Activated naive CD4-positive, alpha-beta T cell treated with anti-CD3 and anti-CD28 coated beads for 36 hours (primary cell): ENCODE data around the gene SH3BP5. TPM values are rescaled to one million over a fixed set of nuclear protein-coding genes. Genes with fewer than 3 reads are reported as not detected.
A peak's percentile ranks its signal among the peaks of the same experiment; 100 is the strongest.

Experiments used
- CTCF ChIA-PET: fragments of 350-600 bp; sonication (Branson Sonifier 250); formaldehyde crosslinking; loops from one replicate; lab custom pipeline; 2021; ENCODE audit warnings: antibody characterized with exemption; lab: Charles Lee
- DNase-seq: peaks from one replicate; pipeline ENCODE4 v3.0.0-alpha.2; 2020
- H3K27ac Mint-ChIP-seq: one replicate; pipeline ENCODE4 v1.8.0; 2021; ENCODE audit warnings: mild to moderate bottlenecking, mixed read lengths
- H3K27me3 Mint-ChIP-seq: one replicate; pipeline ENCODE4 v1.8.0; 2021; ENCODE audit warnings: low read depth, mixed read lengths
- H3K36me3 Mint-ChIP-seq: one replicate; pipeline ENCODE4 v1.8.0; 2021; ENCODE audit warnings: low read depth, mixed read lengths
- H3K4me1 Mint-ChIP-seq: one replicate; pipeline ENCODE4 v1.8.0; 2021; ENCODE audit warnings: low read depth, mixed read lengths
- H3K4me3 Mint-ChIP-seq: one replicate; pipeline ENCODE4 v1.8.0; 2021; ENCODE audit warnings: mild to moderate bottlenecking, moderate library complexity, mixed read lengths
- H3K9me3 Mint-ChIP-seq: one replicate; pipeline ENCODE4 v1.8.0; 2021; ENCODE audit warnings: mixed read lengths
- intact Hi-C: fragments of 100-400 bp; cut with micrococcal nuclease; formaldehyde crosslinking; loops from one replicate; pipeline ENCODE4 v1.15.1; 2023
- total RNA-seq, 2 experiments: library from RNA; stranded (reverse); gene quantifications; one replicate each; pipeline ENCODE4 v1.2.3, GENCODE V29; 2021

SH3BP5 gene
- total RNA-seq, 2 experiments from 2014 or later: 7.9 to 9.0 TPM

GRCh38 chr3:15333099-15333955 is 941 bp upstream of the SH3BP5 start:
- CTCF ChIA-PET: interaction anchor here (0.5 to 9.4 kb wide), 28 partner anchors 9 to 232 kb away, joined by 3 to 132 read pairs (median 4); partner anchors contain the start of gene CAPN7
- Mint-ChIP-seq H3K4me1 (peaks cover 44% of the 10 kb centered on the region), H3K36me3 (no peaks in the 10 kb centered on the region), H3K9me3 (no peaks in the 10 kb centered on the region), H3K27me3 (peaks cover 2% of the 10 kb centered on the region), H3K27ac (no peak overlapping the region), H3K4me3 (peak overlapping the region; percentile 89)
- no peak for DNase-seq
- intact Hi-C loops: no loop called here

- peak; percentile 40 for DNase-seq
Observed at GRCh38 chr3:15331606-15332404, 581 bp downstream of the SH3BP5 start.

GRCh38 chr3:15331072-15331605 is 1.2 kb downstream of the SH3BP5 start:
- Mint-ChIP-seq H3K4me3 (peak overlapping the region; percentile 89), H3K9me3 (no peaks in the 10 kb centered on the region), H3K27me3 (peaks cover 2% of the 10 kb centered on the region), H3K4me1 (peaks cover 62% of the 10 kb centered on the region), H3K36me3 (peaks cover 6% of the 10 kb centered on the region), H3K27ac (no peak overlapping the region)
- intact Hi-C loops: no loop called here
- CTCF ChIA-PET: interaction anchor here (0.6 to 9.4 kb wide), 9 partner anchors 19 to 64 kb away, joined by 3 to 132 read pairs (median 5); no protein-coding TSS in a partner anchor
- no peak for DNase-seq

More at GRCh38 chr3:15331606-15332404, 581 bp downstream of the SH3BP5 start:
- Mint-ChIP-seq H3K4me3 (peak overlapping the region; percentile 89), H3K27me3 (peaks cover 2% of the 10 kb centered on the region), H3K4me1 (peaks cover 56% of the 10 kb centered on the region), H3K9me3 (no peaks in the 10 kb centered on the region), H3K27ac (peak overlapping the region; percentile 41), H3K36me3 (peaks cover 6% of the 10 kb centered on the region)
- intact Hi-C loops: loop anchor here (1.0 kb wide), 5 partner anchors 22 to 126 kb away; partner anchors contain the start of gene CAPN7
- CTCF ChIA-PET: interaction anchor here (0.8 to 9.4 kb wide), 22 partner anchors 8 to 128 kb away, joined by 3 to 132 read pairs (median 5); no protein-coding TSS in a partner anchor

- Mint-ChIP-seq H3K4me3 (no peak overlapping the region), H3K27ac (no peak overlapping the region), H3K36me3 (peaks cover 6% of the 10 kb centered on the region), H3K27me3 (peaks cover 2% of the 10 kb centered on the region), H3K4me1 (peaks cover 73% of the 10 kb centered on the region), H3K9me3 (no peaks in the 10 kb centered on the region)
- intact Hi-C loops: no loop called here
- DNase-seq: no peak
- CTCF ChIA-PET: interaction anchor here (0.6 to 9.4 kb wide), 11 partner anchors 9 to 75 kb away, joined by 3 to 132 read pairs (median 5); no protein-coding TSS in a partner anchor
Observed at GRCh38 chr3:15330031-15330596, 2.3 kb downstream of the SH3BP5 start.

- Mint-ChIP-seq H3K36me3 (peaks cover 6% of the 10 kb centered on the region), H3K9me3 (no peaks in the 10 kb centered on the region), H3K4me1 (peaks cover 79% of the 10 kb centered on the region), H3K27me3 (peaks cover 2% of the 10 kb centered on the region), H3K27ac (no peak overlapping the region), H3K4me3 (no peak overlapping the region)
- DNase-seq: no peak
- intact Hi-C loops: no loop called here
- CTCF ChIA-PET: interaction anchor here (0.5 to 9.4 kb wide), 13 partner anchors 8 to 104 kb away, joined by 3 to 132 read pairs (median 5); no protein-coding TSS in a partner anchor
Observed at GRCh38 chr3:15329046-15330005, 3.1 kb downstream of the SH3BP5 start.

GRCh38 chr3:15327941-15328340 is 4.4 kb downstream of the SH3BP5 start:
- intact Hi-C loops: loop anchor here (1.0 kb wide), 2 partner anchors 18 to 36 kb away; no protein-coding TSS in a partner anchor
- Mint-ChIP-seq H3K4me3 (no peak overlapping the region), H3K27me3 (peaks cover 2% of the 10 kb centered on the region), H3K36me3 (peaks cover 6% of the 10 kb centered on the region), H3K9me3 (no peaks in the 10 kb centered on the region), H3K4me1 (peaks cover 76% of the 10 kb centered on the region), H3K27ac (peak overlapping the region; percentile 13)
- CTCF ChIA-PET: interaction anchor here (1.2 to 9.4 kb wide), 4 partner anchors 8 to 61 kb away, joined by 3 to 132 read pairs (median 6); no protein-coding TSS in a partner anchor
- DNase-seq: peak; percentile 73

- H3K9me3 Mint-ChIP-seq: no peaks in the 10 kb centered on the region
- no peak for DNase-seq
- intact Hi-C loops: no loop called here
- H3K36me3 Mint-ChIP-seq: peaks cover 6% of the 10 kb centered on the region
- CTCF ChIA-PET: interaction anchor here (1.1 to 9.4 kb wide), 4 partner anchors 27 to 60 kb away, joined by 3 to 132 read pairs (median 5); no protein-coding TSS in a partner anchor
- H3K27ac Mint-ChIP-seq: no peak overlapping the region
- H3K27me3 Mint-ChIP-seq: peaks cover 2% of the 10 kb centered on the region
- H3K4me3 Mint-ChIP-seq: no peak overlapping the region
- peaks cover 73% of the 10 kb centered on the region for H3K4me1 Mint-ChIP-seq
Observed at GRCh38 chr3:15326673-15327072, 5.7 kb downstream of the SH3BP5 start.

- Mint-ChIP-seq H3K4me1 (peaks cover 74% of the 10 kb centered on the region), H3K27ac (no peak overlapping the region), H3K27me3 (no peaks in the 10 kb centered on the region), H3K4me3 (no peak overlapping the region), H3K36me3 (peaks cover 6% of the 10 kb centered on the region), H3K9me3 (no peaks in the 10 kb centered on the region)
- CTCF ChIA-PET: interaction anchor here (0.8 to 9.4 kb wide), 6 partner anchors 9 to 59 kb away, joined by 3 to 132 read pairs (median 3); no protein-coding TSS in a partner anchor
- intact Hi-C loops: no loop called here
- no peak for DNase-seq
Observed at GRCh38 chr3:15326037-15326436, 6.3 kb downstream of the SH3BP5 start.

- Mint-ChIP-seq H3K4me1 (peaks cover 73% of the 10 kb centered on the region), H3K27me3 (no peaks in the 10 kb centered on the region), H3K36me3 (peaks cover 6% of the 10 kb centered on the region), H3K4me3 (no peak overlapping the region), H3K9me3 (no peaks in the 10 kb centered on the region), H3K27ac (no peak overlapping the region)
- intact Hi-C loops: no loop called here
- CTCF ChIA-PET: interaction anchor here (0.8 to 1.9 kb wide), 3 partner anchors 15 to 57 kb away, joined by 3 to 7 read pairs (median 5); no protein-coding TSS in a partner anchor
- no peak for DNase-seq
Observed at GRCh38 chr3:15325228-15325627, 7.2 kb downstream of the SH3BP5 start.

- CTCF ChIA-PET: interaction anchor here (0.8 to 2.0 kb wide), 4 partner anchors 9 to 38 kb away, joined by 3 to 12 read pairs (median 4); partner anchors contain the start of gene SH3BP5
- intact Hi-C loops: no loop called here
- DNase-seq: no peak
- Mint-ChIP-seq H3K9me3 (no peaks in the 10 kb centered on the region), H3K36me3 (peaks cover 6% of the 10 kb centered on the region), H3K27ac (no peak overlapping the region), H3K4me3 (no peak overlapping the region), H3K27me3 (no peaks in the 10 kb centered on the region), H3K4me1 (peaks cover 73% of the 10 kb centered on the region)
Observed at GRCh38 chr3:15324379-15324808, 8.0 kb downstream of the SH3BP5 start.
